Fibroblast of skin of back (primary cell): Measurements from ENCODE around the gene CDH6.

Experiments used
- DNase-seq: peaks from one replicate; pipeline ENCODE4 v3.0.0-alpha.2; 2013

The CDH6 gene

GRCh38 chr5:31332160-31332559, 138.7 kb downstream of the CDH6 start:
- DNase-seq: no peak

GRCh38 chr5:31333475-31333874, 140.0 kb downstream of the CDH6 start:
- DNase-seq: no peak

GRCh38 chr5:31334061-31334860, 140.8 kb downstream of the CDH6 start:
- DNase-seq: peak; percentile 53

- no peak for DNase-seq
Measured at GRCh38 chr5:31335456-31335855, 142.0 kb downstream of the CDH6 start.

GRCh38 chr5:31343946-31344345, 150.5 kb downstream of the CDH6 start:
- no peak for DNase-seq

GRCh38 chr5:31346896-31347551, 153.5 kb downstream of the CDH6 start:
- no peak for DNase-seq

- no peak for DNase-seq
Measured at GRCh38 chr5:31347552-31347905, 154.0 kb downstream of the CDH6 start.

- DNase-seq: no peak
Measured at GRCh38 chr5:31350395-31350794, 156.9 kb downstream of the CDH6 start.

GRCh38 chr5:31355337-31355736, 161.9 kb downstream of the CDH6 start:
- no peak for DNase-seq

- DNase-seq: no peak
Measured at GRCh38 chr5:31357038-31357437, 163.6 kb downstream of the CDH6 start.

- DNase-seq: no peak
Measured at GRCh38 chr5:31359839-31360238, 166.4 kb downstream of the CDH6 start.

GRCh38 chr5:31361234-31361633, 167.7 kb downstream of the CDH6 start:
- DNase-seq: peak; percentile 78

- peak; percentile 46 for DNase-seq
Measured at GRCh38 chr5:31361704-31362528, 168.4 kb downstream of the CDH6 start.

- DNase-seq: peak; percentile 81
Measured at GRCh38 chr5:31362529-31362900, 169.0 kb downstream of the CDH6 start.

GRCh38 chr5:31362931-31363568, 169.6 kb downstream of the CDH6 start:
- peak; percentile 63 for DNase-seq

- peak; percentile 95 for DNase-seq
Measured at GRCh38 chr5:31364881-31365636, 171.6 kb downstream of the CDH6 start.

- DNase-seq: no peak
Measured at GRCh38 chr5:31365776-31366175, 172.3 kb downstream of the CDH6 start.

- DNase-seq: peak; percentile 58
Measured at GRCh38 chr5:31366941-31367340, 173.5 kb downstream of the CDH6 start.

GRCh38 chr5:31372124-31372523, 178.6 kb downstream of the CDH6 start:
- DNase-seq: no peak

- no peak for DNase-seq
Measured at GRCh38 chr5:31375999-31376720, 182.7 kb downstream of the CDH6 start.

- DNase-seq: no peak
Measured at GRCh38 chr5:31377274-31377946, 183.9 kb downstream of the CDH6 start.
